Heart left ventricle (tissue), 13 donors: Measurements from ENCODE around the gene IPO13.

Experiments
- CTCF ChIP-seq, 12 donors: fragments of 200-600 bp; sonication (generic) in 4 of 12; IDR thresholded peaks; one replicate each; pipeline versions ENCODE4 v1.5.0 to v1.8.0; 2018 to 2022; ENCODE audit warnings: antibody characterized with exemption in 12 of 12, mild to moderate bottlenecking in 5 of 12
- POLR2A ChIP-seq, 2 donors: fragments of 450-650 bp; IDR thresholded peaks; one replicate each; pipeline ENCODE4 v1.6.1; 2017; ENCODE audit warnings: antibody characterized with exemption in 2 of 2, mild to moderate bottlenecking in 2 of 2, moderate library complexity in 2 of 2
- donor health status: ischemic (EF 13 %, LVEDD 7.1; RV severe dilation, severe dysfunction).
- donor health status: DM: no; HTN: yes; CAD: no.
- donor health status: DM: no; HTN: no; CAD: no.
- donor health status: ischemic (EF 25% LVEDD 6.9; RV normal size, moderate dysfunction).
- donor health status: ischemic (EF 25% LVEDD 5.7; RV mildly dilated, moderate dysfunction).
- donor health status: ischemic (EF 35%, LVEDD 5.7; RV mildly dilated, moderate dysfunction).
- donor health status: nonischemic (EF 11% LVEDD 7.7; RV severe dilation, severe dysfunction).
- donor health status: DM: yes; HTN: yes; CAD: no.
- donor health status: PGD.
- donor health status: ischemic (EF 29% LVEDD 5.4; RV normal size, mild dysfunction).
- donor health status: nonischemic (EF 23%, LVEDD 6.1; RV moderate dilation, normal function).

- TF ChIP-seq CTCF (IDR thresholded peaks at IDR 0.05) (no peak), POLR2A (IDR thresholded peaks at IDR 0.05) (no peak)
These were observed 43.8 kb downstream of the IPO13 start for GRCh38 chr1:43990271-43991199.
